Pancreas (tissue), 10 donors: ENCODE results near the gene BICD2. TPM values are rescaled to one million over a fixed set of nuclear protein-coding genes. Genes with fewer than 3 reads are reported as not detected.

Experiments
- ATAC-seq, 4 donors: fragments of 200-7000 bp; cut with Tn5 transposase; one replicate each; pipeline versions ENCODE4 v1.8.0 to v1.9.1; 2020; ENCODE audit warnings: mild to moderate bottlenecking in 4 of 4, moderate library complexity in 4 of 4
- DNase-seq, 6 donors: peaks; one replicate each; pipeline ENCODE4 v3.0.0-alpha.2; 2020
- FAIRE-seq: peaks from 2 replicates; lab custom pipeline; 2012; peaks lifted over from hg19 to GRCh38; lab: Jason Lieb, UNC
- H3K27ac ChIP-seq, 4 donors: fragments of 200-600 bp; sonication (generic); 1 replicate in 3 of 4; 2 replicates in 1 of 4; pipeline versions ENCODE4 v1.5.0 to v1.8.0; 2020
- H3K27me3 ChIP-seq, 4 donors: fragments of 200-600 bp; one replicate each; pipeline ENCODE4 v1.8.0; 2021
- H3K36me3 ChIP-seq, 3 donors: fragments of 200-600 bp; sonication (generic) in 1 of 3; one replicate each; pipeline versions ENCODE4 v1.5.0 to v1.8.0; 2020 to 2021
- H3K4me1 ChIP-seq, 3 donors: fragments of 200-600 bp; one replicate each; pipeline ENCODE4 v1.8.0; 2021
- H3K4me3 ChIP-seq, 4 donors: fragments of 200-600 bp; sonication (generic) in 2 of 4; one replicate each; pipeline versions ENCODE4 v1.5.0 to v1.8.0; 2020 to 2021
- H3K9me3 ChIP-seq, 4 donors: fragments of 200-600 bp; one replicate each; pipeline ENCODE4 v1.8.0; 2021
- CTCF ChIP-seq, 4 donors: fragments of 200-600 bp; sonication (generic) in 3 of 4; IDR thresholded peaks; one replicate each; pipeline versions ENCODE4 v1.5.0 to v1.8.0; 2021; ENCODE audit warnings: antibody characterized with exemption in 4 of 4
- WGBS, 2 donors: extraction: QIAGEN DNeasy Blood & Tissue Kit; methylation state at CpG; one replicate each; pipeline ENCODE4 v1.1.7; 2013; 5-methylcytosine and 5-hydroxymethylcytosine counted together
- intact Hi-C, 3 donors: fragments of 100-400 bp; cut with DNase I; formaldehyde crosslinking; loops; one replicate each; pipeline versions ENCODE4 v1.11.1 to v1.14.2; 2022
- polyA plus RNA-seq, 2 donors: library from polyadenylated mRNA; stranded (reverse); fragments of 200-250 nt; gene quantifications; one replicate each; pipeline ENCODE4 v1.2.3, GENCODE V29; 2013
- total RNA-seq, 6 donors: library from RNA; stranded (reverse); fragmentation: NEBNext Ultra II Directional in 4 of 6; extraction: Animal tissue kit (Norgen Biotek cat#: 25700) in 4 of 6; gene quantifications; one replicate each; pipeline versions ENCODE4 v1.2.1 to v1.2.4, GENCODE V29; 2021 to 2023
- donor health status: healthy with polysubstance abuse.
- donor health status: DM: no; HTN: no; CAD: no; lungs with moderate emphysema.
- donor health status: DM: no; HTN: no; CAD: no.
- donor health status: control.
- donor health status: control.
- donor health status: Bipolar disorder and iron deficiency.
- donor health status: DM: yes; HTN: yes; CAD: no.
- donor health status: DM: no; HTN: no; CAD: no.
- donor health status: DM: no; HTN: no; CAD: no.
- donor health status: DM: yes; HTN: yes; CAD: no.

The BICD2 gene
- total and polyA plus RNA-seq, 8 donors: 4.9 to 13.2 (median 6.2) TPM

- no peak for FAIRE-seq
- DNase-seq: peak in 2 of 6 donors; percentile 10 to 38
Measured at GRCh38 chr9:92729735-92730155, 34.9 kb downstream of the BICD2 start.

GRCh38 chr9:92728831-92729734 is 35.5 kb downstream of the BICD2 start:
- intact Hi-C loops: no loop called here
- Histone ChIP-seq H3K27me3 (no peaks in the 10 kb centered on the region), H3K4me3 (no peak overlapping the region), H3K9me3 (no peaks in the 10 kb centered on the region), H3K36me3 (no peaks in the 10 kb centered on the region), H3K27ac (no peak overlapping the region), H3K4me1 (no peaks in the 10 kb centered on the region)
- FAIRE-seq (no peak), ATAC-seq (peak in 3 of 4 donors; percentile 53 to 66 (median 65)), DNase-seq (peak in 3 of 6 donors; percentile 12 to 57 (median 39))
- 90 to 96% methylated on average over 20 to 22 of the region's 22 CpGs for WGBS, 2 donors
- peak in 1 of 4 donors; percentile 9 for TF ChIP-seq CTCF (IDR thresholded peaks at IDR 0.05)

More at GRCh38 chr9:92729735-92730155, 34.9 kb downstream of the BICD2 start:
- Histone ChIP-seq H3K4me3 (no peak overlapping the region), H3K36me3 (no peaks in the 10 kb centered on the region), H3K4me1 (no peaks in the 10 kb centered on the region), H3K9me3 (no peaks in the 10 kb centered on the region), H3K27ac (no peak overlapping the region), H3K27me3 (no peaks in the 10 kb centered on the region)
- no peak for ATAC-seq
- TF ChIP-seq CTCF (IDR thresholded peaks at IDR 0.05): no peak
- intact Hi-C loops: no loop called here
- 89 to 92% methylated on average over 9 of the region's 9 CpGs for WGBS, 2 donors

- ATAC-seq (no peak), DNase-seq (peak in 2 of 6 donors; percentile 6 to 49), FAIRE-seq (no peak)
- Histone ChIP-seq H3K4me1 (no peaks in the 10 kb centered on the region), H3K36me3 (no peaks in the 10 kb centered on the region), H3K27ac (no peak overlapping the region), H3K4me3 (no peak overlapping the region), H3K27me3 (no peaks in the 10 kb centered on the region), H3K9me3 (no peaks in the 10 kb centered on the region)
- no peak for TF ChIP-seq CTCF (IDR thresholded peaks at IDR 0.05)
- 88 to 92% methylated on average over 14 of the region's 14 CpGs for WGBS, 2 donors
- intact Hi-C loops: no loop called here
Measured at GRCh38 chr9:92727716-92728700, 36.6 kb downstream of the BICD2 start.

- DNase-seq: peak in 1 of 6 donors; percentile 8
- H3K27me3 ChIP-seq: no peaks in the 10 kb centered on the region
- ATAC-seq: no peak
- H3K36me3 ChIP-seq: peaks cover 0 to 4% (median 4%) of the 10 kb centered on the region in 3 donors
- intact Hi-C loops: no loop called here
- H3K4me3 ChIP-seq: no peak overlapping the region
- FAIRE-seq: no peak
- H3K27ac ChIP-seq: no peak overlapping the region
- WGBS, 2 donors: 81 to 84% methylated on average over 13 of the region's 13 CpGs
- TF ChIP-seq CTCF (IDR thresholded peaks at IDR 0.05): no peak
- no peaks in the 10 kb centered on the region for H3K9me3 ChIP-seq
- H3K4me1 ChIP-seq: no peaks in the 10 kb centered on the region
Measured at GRCh38 chr9:92726971-92727715, 37.5 kb downstream of the BICD2 start.
